HG02571 (cell line): Measurements from ENCODE around the gene PRDM15.

Source experiments
- ATAC-seq: cut with Tn5 transposase; IDR thresholded peaks from one replicate; pipeline ENCODE4 v1.9.1; 2021; ENCODE audit warnings: mild to moderate bottlenecking, moderate library complexity; ENCODE audit not compliant: unreplicated experiment

The PRDM15 gene

GRCh38 chr21:41913230-41913629 is 34.1 kb upstream of the PRDM15 start:
- ATAC-seq = no peak

- no peak for ATAC-seq
Measured at GRCh38 chr21:41908829-41909228, 29.7 kb upstream of the PRDM15 start.

- ATAC-seq = no peak
Measured at GRCh38 chr21:41907496-41908258, 28.5 kb upstream of the PRDM15 start.

- ATAC-seq = no peak
Measured at GRCh38 chr21:41906770-41907169, 27.6 kb upstream of the PRDM15 start.

- ATAC-seq = no peak
Measured at GRCh38 chr21:41903559-41904351, 24.6 kb upstream of the PRDM15 start.

- ATAC-seq = no peak
Measured at GRCh38 chr21:41902946-41903345, 23.8 kb upstream of the PRDM15 start.

GRCh38 chr21:41901782-41902181 is 22.6 kb upstream of the PRDM15 start:
- ATAC-seq = no peak

- no peak for ATAC-seq
Measured at GRCh38 chr21:41901099-41901498, 22.0 kb upstream of the PRDM15 start.

- no peak for ATAC-seq
Measured at GRCh38 chr21:41900401-41900800, 21.3 kb upstream of the PRDM15 start.

GRCh38 chr21:41899426-41900202 is 20.5 kb upstream of the PRDM15 start:
- ATAC-seq = no peak

- ATAC-seq = no peak
Measured at GRCh38 chr21:41898998-41899397, 19.9 kb upstream of the PRDM15 start.

- no peak for ATAC-seq
Measured at GRCh38 chr21:41897700-41898099, 18.6 kb upstream of the PRDM15 start.

- no peak for ATAC-seq
Measured at GRCh38 chr21:41897047-41897669, 18.0 kb upstream of the PRDM15 start.

GRCh38 chr21:41895643-41896493 is 16.7 kb upstream of the PRDM15 start:
- no peak for ATAC-seq

- ATAC-seq = no peak
Measured at GRCh38 chr21:41894922-41895557, 15.9 kb upstream of the PRDM15 start.

GRCh38 chr21:41894511-41894910 is 15.4 kb upstream of the PRDM15 start:
- ATAC-seq = no peak

- no peak for ATAC-seq
Measured at GRCh38 chr21:41892726-41893125, 13.6 kb upstream of the PRDM15 start.

- no peak for ATAC-seq
Measured at GRCh38 chr21:41891132-41891531, 12.0 kb upstream of the PRDM15 start.

GRCh38 chr21:41890355-41890754 is 11.2 kb upstream of the PRDM15 start:
- no peak for ATAC-seq
